ENCODE results near the gene LRRC41. TPM values are rescaled to one million over a fixed set of nuclear protein-coding genes. Genes with fewer than 3 reads are reported as not detected.

The LRRC41 gene, protein sequence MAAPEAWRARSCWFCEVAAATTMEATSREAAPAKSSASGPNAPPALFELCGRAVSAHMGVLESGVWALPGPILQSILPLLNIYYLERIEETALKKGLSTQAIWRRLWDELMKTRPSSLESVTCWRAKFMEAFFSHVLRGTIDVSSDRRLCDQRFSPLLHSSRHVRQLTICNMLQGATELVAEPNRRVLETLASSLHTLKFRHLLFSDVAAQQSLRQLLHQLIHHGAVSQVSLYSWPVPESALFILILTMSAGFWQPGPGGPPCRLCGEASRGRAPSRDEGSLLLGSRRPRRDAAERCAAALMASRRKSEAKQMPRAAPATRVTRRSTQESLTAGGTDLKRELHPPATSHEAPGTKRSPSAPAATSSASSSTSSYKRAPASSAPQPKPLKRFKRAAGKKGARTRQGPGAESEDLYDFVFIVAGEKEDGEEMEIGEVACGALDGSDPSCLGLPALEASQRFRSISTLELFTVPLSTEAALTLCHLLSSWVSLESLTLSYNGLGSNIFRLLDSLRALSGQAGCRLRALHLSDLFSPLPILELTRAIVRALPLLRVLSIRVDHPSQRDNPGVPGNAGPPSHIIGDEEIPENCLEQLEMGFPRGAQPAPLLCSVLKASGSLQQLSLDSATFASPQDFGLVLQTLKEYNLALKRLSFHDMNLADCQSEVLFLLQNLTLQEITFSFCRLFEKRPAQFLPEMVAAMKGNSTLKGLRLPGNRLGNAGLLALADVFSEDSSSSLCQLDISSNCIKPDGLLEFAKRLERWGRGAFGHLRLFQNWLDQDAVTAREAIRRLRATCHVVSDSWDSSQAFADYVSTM
- total RNA-seq, result 104 and 105 TPM in 2 replicates

DNA sequence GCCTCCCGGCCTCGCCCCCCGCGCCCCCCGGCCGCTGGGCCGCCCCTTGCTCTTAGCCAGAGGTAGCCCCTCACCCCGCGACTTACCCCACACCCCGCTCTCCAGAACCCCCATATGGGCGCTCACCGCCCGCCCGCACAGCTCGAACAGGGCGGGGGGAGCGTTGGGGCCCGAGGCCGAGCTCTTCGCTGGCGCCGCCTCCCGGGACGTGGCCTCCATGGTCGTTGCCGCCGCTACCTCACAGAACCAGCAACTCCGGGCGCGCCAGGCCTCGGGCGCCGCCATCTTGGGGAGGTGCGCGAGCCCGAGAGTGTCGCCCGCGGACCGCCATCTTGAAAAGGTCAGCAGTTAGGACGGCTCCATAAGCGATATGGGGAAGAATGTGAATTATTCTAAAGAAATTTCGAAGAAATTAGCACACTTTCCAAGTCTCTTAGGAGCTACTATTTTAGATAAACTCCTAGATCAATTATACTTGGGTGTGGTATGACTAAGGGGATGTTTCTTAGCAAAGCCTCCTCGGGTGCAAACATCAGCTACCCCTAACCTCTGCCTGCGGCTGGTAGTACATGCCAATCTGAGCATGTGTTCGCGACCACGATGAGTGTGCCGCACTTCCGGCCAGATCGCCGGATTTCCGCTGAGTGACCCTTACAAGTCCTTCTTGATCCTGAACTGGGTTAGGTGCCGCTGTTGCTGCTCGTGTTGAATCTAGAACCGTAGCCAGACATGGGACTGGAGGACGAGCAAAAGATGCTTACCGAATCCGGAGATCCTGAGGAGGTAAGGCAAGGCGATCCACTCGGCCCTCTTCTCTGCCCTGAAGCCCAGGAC is at the start of gene LRRC41, which contains the start of gene UQCRH:
LRRC41 (minus strand) TSS at position 579 of the 834 bp plus-strand sequence; CDS start at position 285, 294 bp downstream.
UQCRH (plus strand) TSS at position 661 of the 834 bp plus-strand sequence; CDS start at position 730, 69 bp downstream.
- TF ChIP-seq, protein P1, sequence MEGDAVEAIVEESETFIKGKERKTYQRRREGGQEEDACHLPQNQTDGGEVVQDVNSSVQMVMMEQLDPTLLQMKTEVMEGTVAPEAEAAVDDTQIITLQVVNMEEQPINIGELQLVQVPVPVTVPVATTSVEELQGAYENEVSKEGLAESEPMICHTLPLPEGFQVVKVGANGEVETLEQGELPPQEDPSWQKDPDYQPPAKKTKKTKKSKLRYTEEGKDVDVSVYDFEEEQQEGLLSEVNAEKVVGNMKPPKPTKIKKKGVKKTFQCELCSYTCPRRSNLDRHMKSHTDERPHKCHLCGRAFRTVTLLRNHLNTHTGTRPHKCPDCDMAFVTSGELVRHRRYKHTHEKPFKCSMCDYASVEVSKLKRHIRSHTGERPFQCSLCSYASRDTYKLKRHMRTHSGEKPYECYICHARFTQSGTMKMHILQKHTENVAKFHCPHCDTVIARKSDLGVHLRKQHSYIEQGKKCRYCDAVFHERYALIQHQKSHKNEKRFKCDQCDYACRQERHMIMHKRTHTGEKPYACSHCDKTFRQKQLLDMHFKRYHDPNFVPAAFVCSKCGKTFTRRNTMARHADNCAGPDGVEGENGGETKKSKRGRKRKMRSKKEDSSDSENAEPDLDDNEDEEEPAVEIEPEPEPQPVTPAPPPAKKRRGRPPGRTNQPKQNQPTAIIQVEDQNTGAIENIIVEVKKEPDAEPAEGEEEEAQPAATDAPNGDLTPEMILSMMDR (conservative IDR thresholded peaks at IDR 0.05; ENCODE audit: low read depth, low read length), result no peak
- peak; percentile 94 for DNase-seq (ENCODE audit: low read depth)
- H3K4me3 ChIP-seq (ENCODE audit: low read depth, low read length), result peak within 1 kb of the TSS; percentile 71

DNA sequence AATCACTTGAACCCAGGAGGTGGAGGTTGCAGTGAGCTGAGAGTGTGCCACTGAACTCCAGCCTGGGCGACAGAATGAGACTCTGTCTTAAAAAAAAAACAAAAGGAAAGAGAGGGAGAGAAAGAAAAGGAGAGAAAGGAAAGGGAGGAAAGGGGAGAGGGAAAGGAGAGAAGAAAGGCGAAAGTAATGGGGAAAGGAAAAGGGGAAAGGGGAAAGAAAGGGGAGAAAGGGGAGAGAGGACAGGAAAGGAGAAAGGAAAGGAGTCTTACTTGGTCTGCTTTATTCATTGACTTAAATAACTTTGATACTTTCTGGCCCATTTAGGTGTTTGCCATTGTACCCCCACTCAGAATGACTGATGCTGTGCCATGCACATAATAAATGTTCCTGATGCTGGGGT is 48.9 kb upstream of the LRRC41 start:
- no peak for DNase-seq (ENCODE audit: low read depth)
- TF ChIP-seq, protein P1 (conservative IDR thresholded peaks at IDR 0.05; ENCODE audit: low read depth, low read length), result no peak
- H3K4me3 ChIP-seq (ENCODE audit: low read depth, low read length), result no peak overlapping the region

DNA sequence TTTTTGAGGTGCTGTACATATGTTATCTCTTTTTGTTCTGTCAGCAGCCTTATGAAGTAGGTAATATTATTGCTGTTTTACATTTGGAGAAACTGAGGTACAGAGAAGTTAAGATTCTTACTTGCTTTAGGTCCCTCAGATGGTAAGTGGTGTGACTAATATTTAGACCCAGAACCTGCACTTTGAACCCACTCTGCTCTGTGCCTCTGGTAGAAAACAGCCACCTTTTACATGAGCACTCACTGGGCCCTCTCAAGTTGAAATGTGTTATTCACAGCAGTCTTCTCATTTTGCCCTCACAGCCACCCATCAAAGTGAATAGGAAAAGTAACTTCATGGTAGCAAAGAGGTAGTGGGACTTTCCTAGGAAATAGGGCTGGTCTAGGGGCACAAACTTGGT is 41.9 kb upstream of the LRRC41 start:
- H3K4me3 ChIP-seq (ENCODE audit: low read depth, low read length), result no peak overlapping the region
- no peak for DNase-seq (ENCODE audit: low read depth)
- TF ChIP-seq, protein P1 (conservative IDR thresholded peaks at IDR 0.05; ENCODE audit: low read depth, low read length), result no peak

DNA sequence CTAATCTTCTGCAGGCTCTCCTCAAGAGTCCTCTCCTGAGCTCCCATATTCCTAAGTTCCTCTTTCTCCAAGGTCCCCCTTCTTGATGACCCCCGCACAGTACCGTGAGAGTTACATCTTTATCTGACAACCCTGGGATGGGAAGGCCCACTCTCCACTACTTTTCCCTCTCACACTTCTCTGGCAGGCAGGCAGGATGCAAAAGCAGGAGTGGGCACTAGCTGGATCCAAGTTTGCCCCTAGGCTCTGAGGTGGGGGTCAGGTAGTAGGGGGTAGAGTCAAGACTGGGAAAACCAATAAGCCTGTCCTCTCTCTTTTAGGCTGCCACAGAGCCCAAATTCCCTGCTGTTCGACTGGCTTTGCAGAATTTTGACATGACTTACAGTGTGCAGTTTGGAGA is 41.1 kb upstream of the LRRC41 start:
- no peak for DNase-seq (ENCODE audit: low read depth)
- TF ChIP-seq, protein P1 (conservative IDR thresholded peaks at IDR 0.05; ENCODE audit: low read depth, low read length), result no peak
- no peak overlapping the region for H3K4me3 ChIP-seq (ENCODE audit: low read depth, low read length)

DNA sequence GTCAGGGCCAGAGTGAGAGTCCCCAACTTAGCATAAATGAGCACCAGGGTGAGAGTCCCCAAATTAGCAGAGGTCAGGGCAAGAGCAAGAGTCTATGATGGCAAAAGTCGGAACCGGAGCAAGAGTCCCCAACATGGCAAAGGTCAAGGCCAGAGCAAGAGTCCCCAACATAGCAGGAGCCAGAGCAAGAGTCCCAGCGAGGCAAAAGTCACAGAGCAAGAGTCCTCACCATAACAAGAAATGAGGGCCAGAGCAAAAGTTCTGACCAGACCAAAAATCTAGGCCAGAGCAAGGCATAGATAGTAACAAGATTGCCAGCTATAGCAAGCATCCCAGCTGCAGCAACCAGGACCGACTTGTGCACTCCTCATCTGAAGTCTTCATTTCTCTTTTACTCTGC is 40.3 kb upstream of the LRRC41 start:
- H3K4me3 ChIP-seq (ENCODE audit: low read depth, low read length), result no peak overlapping the region
- no peak for DNase-seq (ENCODE audit: low read depth)
- TF ChIP-seq, protein P1 (conservative IDR thresholded peaks at IDR 0.05; ENCODE audit: low read depth, low read length), result no peak

DNA sequence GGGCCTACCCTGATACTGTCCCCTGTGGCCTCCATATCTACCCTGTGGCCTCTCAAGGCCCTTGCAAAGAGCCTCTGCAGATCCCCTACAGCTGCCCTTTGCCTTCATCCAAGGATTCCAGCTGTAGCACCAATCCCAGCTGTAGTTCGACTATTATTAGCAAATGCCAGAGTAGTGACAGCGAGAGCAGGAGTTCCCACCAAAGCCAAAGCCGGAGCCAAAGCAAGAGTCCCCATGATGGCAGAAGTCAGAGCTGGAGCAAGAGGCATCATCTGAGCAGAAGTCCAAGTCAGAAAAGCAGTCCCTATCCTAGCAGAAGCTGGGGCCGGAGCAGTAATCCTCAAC is 39.9 kb upstream of the LRRC41 start:
- TF ChIP-seq, protein P1 (conservative IDR thresholded peaks at IDR 0.05; ENCODE audit: low read depth, low read length), result no peak
- DNase-seq (ENCODE audit: low read depth), result no peak
- H3K4me3 ChIP-seq (ENCODE audit: low read depth, low read length), result no peak overlapping the region
